ENCODE data around the gene CXCL17.

Gene CXCL17

DNA sequence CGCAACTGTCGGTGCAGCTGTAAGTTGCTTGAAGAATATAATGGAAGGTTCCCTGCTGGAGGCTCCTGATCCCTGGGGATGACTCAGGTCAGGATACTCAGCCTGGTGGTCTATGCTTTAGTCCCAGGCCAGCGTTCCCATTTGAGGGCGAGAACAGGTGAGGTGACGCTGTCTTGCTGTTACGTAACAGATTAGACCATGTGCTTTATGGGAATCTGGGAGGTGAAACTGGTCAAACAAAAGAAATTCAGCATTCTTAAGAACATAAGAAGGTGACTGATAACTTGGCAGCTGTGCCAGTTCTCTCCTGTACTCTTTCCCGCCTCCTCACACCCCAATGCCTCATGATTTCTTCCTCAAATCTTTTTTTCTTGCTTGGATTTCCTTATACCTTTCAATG lies at the start of gene CXCL17:
TSS of gene CXCL17 (minus strand) at position 114 of the 400 bp plus-strand sequence. CDS start 114 bp downstream, outside the sequence.
- H3K9me3 ChIP-seq (ENCODE audit: control insufficient read depth, insufficient read depth, low read length), result no peaks in the 10 kb centered on the region
- peaks cover 4% of the 10 kb centered on the region; the same call in 1 of the 2 replicates for H3K27me3 ChIP-seq (ENCODE audit: control insufficient read depth, low read length)
- H3K36me3 ChIP-seq (ENCODE audit: control insufficient read depth, low read length), result no peaks in the 10 kb centered on the region
- TF ChIP-seq, protein P1, sequence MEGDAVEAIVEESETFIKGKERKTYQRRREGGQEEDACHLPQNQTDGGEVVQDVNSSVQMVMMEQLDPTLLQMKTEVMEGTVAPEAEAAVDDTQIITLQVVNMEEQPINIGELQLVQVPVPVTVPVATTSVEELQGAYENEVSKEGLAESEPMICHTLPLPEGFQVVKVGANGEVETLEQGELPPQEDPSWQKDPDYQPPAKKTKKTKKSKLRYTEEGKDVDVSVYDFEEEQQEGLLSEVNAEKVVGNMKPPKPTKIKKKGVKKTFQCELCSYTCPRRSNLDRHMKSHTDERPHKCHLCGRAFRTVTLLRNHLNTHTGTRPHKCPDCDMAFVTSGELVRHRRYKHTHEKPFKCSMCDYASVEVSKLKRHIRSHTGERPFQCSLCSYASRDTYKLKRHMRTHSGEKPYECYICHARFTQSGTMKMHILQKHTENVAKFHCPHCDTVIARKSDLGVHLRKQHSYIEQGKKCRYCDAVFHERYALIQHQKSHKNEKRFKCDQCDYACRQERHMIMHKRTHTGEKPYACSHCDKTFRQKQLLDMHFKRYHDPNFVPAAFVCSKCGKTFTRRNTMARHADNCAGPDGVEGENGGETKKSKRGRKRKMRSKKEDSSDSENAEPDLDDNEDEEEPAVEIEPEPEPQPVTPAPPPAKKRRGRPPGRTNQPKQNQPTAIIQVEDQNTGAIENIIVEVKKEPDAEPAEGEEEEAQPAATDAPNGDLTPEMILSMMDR (IDR thresholded peaks at IDR 0.05; ENCODE audit: low read depth, low read length, poor library complexity, severe bottlenecking), result no peak
- no peak for TF ChIP-seq EZH2phosphoT487 (IDR thresholded peaks at IDR 0.05; ENCODE audit: borderline replicate concordance, low read length)
- H3K4me2 ChIP-seq (ENCODE audit: low read length), result no peak within 1 kb of the TSS
- no peaks in the 10 kb centered on the region for H3K79me2 ChIP-seq (ENCODE audit: control insufficient read depth, low read length)
- H3K4me1 ChIP-seq (ENCODE audit: control insufficient read depth, low read length), result peaks cover 7% of the 10 kb centered on the region
- 0 out of 2 replicates have a peak, but pooled peaks cover 2% of the 10 kb centered on the region for H3F3A ChIP-seq (ENCODE audit: control insufficient read depth, insufficient read depth)
- no peak within 1 kb of the TSS for H3K4me3 ChIP-seq (ENCODE audit: low read length)
- no peak within 1 kb of the TSS for H3K27ac ChIP-seq (ENCODE audit: low read depth, low read length)
- no peaks in the 10 kb centered on the region for H3K9me2 ChIP-seq (replicated peaks; ENCODE audit: control insufficient read depth, low read length)
- no peaks in the 10 kb centered on the region for H4K20me1 ChIP-seq (ENCODE audit: control insufficient read depth, insufficient read depth, low read depth, low read length)

DNA sequence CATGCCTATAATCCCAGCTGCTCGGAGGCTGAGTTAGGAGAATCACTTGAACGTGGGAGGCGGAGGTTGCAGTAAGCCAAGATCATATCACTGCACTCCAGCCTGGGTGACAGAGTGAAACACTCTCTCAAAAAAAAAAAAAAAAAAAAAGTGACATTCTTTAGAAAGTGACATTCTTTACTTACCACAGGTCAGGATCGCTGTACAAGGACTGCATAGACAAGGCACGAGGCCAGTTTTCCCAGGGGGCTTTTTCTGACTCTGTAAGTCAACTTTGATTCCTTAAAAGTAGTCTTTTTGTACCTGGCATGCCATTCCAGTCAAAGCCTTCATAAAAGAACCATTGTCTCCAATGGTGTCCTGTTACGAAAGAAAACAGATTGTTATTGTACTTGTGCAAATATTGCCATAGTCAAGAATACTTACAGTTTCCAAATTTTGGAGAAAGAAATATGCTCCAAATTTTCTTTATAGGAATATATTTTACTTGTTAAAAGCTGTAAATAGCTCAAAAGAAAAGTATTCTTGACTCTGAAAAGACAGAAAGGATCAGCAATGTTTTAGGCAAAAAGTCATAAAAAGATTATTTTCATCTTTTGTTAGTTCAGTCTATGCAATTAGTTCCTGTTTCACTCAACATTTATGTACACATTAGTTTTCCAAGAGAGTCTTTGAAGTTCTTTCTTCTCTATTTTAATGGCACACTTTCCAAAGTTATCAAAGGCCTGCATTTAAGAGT lies 46.2 kb upstream of the CXCL17 start:
- Histone ChIP-seq H3K9me2 (replicated peaks; ENCODE audit: control insufficient read depth, low read length) (no peaks in the 10 kb centered on the region), H4K20me1 (ENCODE audit: control insufficient read depth, insufficient read depth, low read depth, low read length) (no peaks in the 10 kb centered on the region), H3K4me3 (ENCODE audit: low read length) (no peak overlapping the region), H3F3A (ENCODE audit: control insufficient read depth, insufficient read depth) (no peaks in the 10 kb centered on the region), H3K9me3 (ENCODE audit: control insufficient read depth, insufficient read depth, low read length) (no peaks in the 10 kb centered on the region), H3K27me3 (ENCODE audit: control insufficient read depth, low read length) (no peaks in the 10 kb centered on the region), H3K4me2 (ENCODE audit: low read length) (no peak overlapping the region), H3K36me3 (ENCODE audit: control insufficient read depth, low read length) (no peaks in the 10 kb centered on the region), H3K4me1 (ENCODE audit: control insufficient read depth, low read length) (peaks cover 6% of the 10 kb centered on the region; the same call in 1 of the 2 replicates), H3K79me2 (ENCODE audit: control insufficient read depth, low read length) (no peaks in the 10 kb centered on the region), H3K27ac (ENCODE audit: low read depth, low read length) (no peak overlapping the region)
- no peak for TF ChIP-seq EZH2phosphoT487 (IDR thresholded peaks at IDR 0.05; ENCODE audit: borderline replicate concordance, low read length)
- TF ChIP-seq, protein P1 (IDR thresholded peaks at IDR 0.05; ENCODE audit: low read depth, low read length, poor library complexity, severe bottlenecking), result no peak

DNA sequence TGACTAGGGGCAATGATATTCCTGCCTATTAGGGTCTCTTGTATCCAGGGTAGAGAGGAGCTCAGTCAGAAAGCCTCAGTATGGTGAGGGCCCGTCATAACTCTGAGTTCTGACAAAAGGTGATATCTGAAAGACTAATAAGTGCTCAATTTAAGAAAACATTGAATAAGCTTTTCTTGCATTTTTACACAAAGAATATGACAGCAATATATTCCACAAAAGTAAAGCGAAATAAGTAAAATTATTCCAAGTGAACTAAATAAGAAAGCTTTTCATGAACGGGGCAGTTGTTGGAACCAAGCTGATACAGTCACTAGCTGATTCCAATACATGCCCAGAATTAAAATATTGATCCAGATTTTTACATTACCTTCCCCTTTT lies 45.0 kb upstream of the CXCL17 start:
- no peaks in the 10 kb centered on the region for H3K9me3 ChIP-seq (ENCODE audit: control insufficient read depth, insufficient read depth, low read length)
- H3K27ac ChIP-seq (ENCODE audit: low read depth, low read length), result no peak overlapping the region
- H3K4me3 ChIP-seq (ENCODE audit: low read length), result no peak overlapping the region
- peaks cover 6% of the 10 kb centered on the region; the same call in 1 of the 2 replicates for H3K4me1 ChIP-seq (ENCODE audit: control insufficient read depth, low read length)
- TF ChIP-seq, protein P1 (IDR thresholded peaks at IDR 0.05; ENCODE audit: low read depth, low read length, poor library complexity, severe bottlenecking), result no peak
- no peak for TF ChIP-seq EZH2phosphoT487 (IDR thresholded peaks at IDR 0.05; ENCODE audit: borderline replicate concordance, low read length)
- no peaks in the 10 kb centered on the region for H3K27me3 ChIP-seq (ENCODE audit: control insufficient read depth, low read length)
- no peaks in the 10 kb centered on the region for H4K20me1 ChIP-seq (ENCODE audit: control insufficient read depth, insufficient read depth, low read depth, low read length)
- H3K9me2 ChIP-seq (replicated peaks; ENCODE audit: control insufficient read depth, low read length), result no peaks in the 10 kb centered on the region
- no peaks in the 10 kb centered on the region for H3K79me2 ChIP-seq (ENCODE audit: control insufficient read depth, low read length)
- no peak overlapping the region for H3K4me2 ChIP-seq (ENCODE audit: low read length)
- no peaks in the 10 kb centered on the region for H3K36me3 ChIP-seq (ENCODE audit: control insufficient read depth, low read length)
- H3F3A ChIP-seq (ENCODE audit: control insufficient read depth, insufficient read depth), result no peaks in the 10 kb centered on the region

All from DOHH2 (cell line).